ACC112 (cell line): Measurements from ENCODE around the gene ESF1.

Source experiments
- H2AFZ ChIP-seq: fragments of 200-600 bp; sonication (generic); one replicate; pipeline ENCODE4 v1.6.0; 2017; ENCODE audit warnings: antibody characterized with exemption, low read length; ENCODE audit not compliant: unreplicated experiment
- H3K27ac ChIP-seq: fragments of 200-600 bp; sonication (generic); 2 replicates; pipeline ENCODE4 v1.5.1; 2014; ENCODE audit warnings: low read depth, mild to moderate bottlenecking, antibody characterized with exemption, low read length, moderate library complexity
- H3K27me3 ChIP-seq: fragments of 200-600 bp; sonication (generic); 2 replicates; pipeline ENCODE4 v1.6.1; 2014; ENCODE audit warnings: mild to moderate bottlenecking, antibody characterized with exemption, low read length, moderate library complexity, mixed read lengths; ENCODE audit not compliant: insufficient read depth
- H3K36me3 ChIP-seq: fragments of 200-600 bp; sonication (generic); 2 replicates; pipeline ENCODE4 v1.6.1; 2016; ENCODE audit warnings: mild to moderate bottlenecking, antibody characterized with exemption, low read length, moderate library complexity, mixed read lengths; ENCODE audit not compliant: insufficient read depth
- H3K4me1 ChIP-seq: fragments of 200-600 bp; sonication (generic); one replicate; pipeline ENCODE4 v1.6.1; 2016; ENCODE audit warnings: low read length, mixed read lengths; ENCODE audit not compliant: insufficient read depth, unreplicated experiment, control insufficient read depth
- H3K4me3 ChIP-seq: fragments of 200-600 bp; sonication (generic); 2 replicates; pipeline ENCODE4 v1.5.1; 2014; ENCODE audit warnings: mild to moderate bottlenecking, low read depth, low read length
- H3K79me2 ChIP-seq: fragments of 200-600 bp; sonication (generic); one replicate; pipeline ENCODE4 v1.6.0; 2016; ENCODE audit warnings: low read length; ENCODE audit not compliant: control insufficient read depth, unreplicated experiment, insufficient read depth

Gene ESF1

GRCh38 chr20:13813910-13814309 is 29.2 kb upstream of the ESF1 start:
- Histone ChIP-seq H3K36me3 (peaks cover 24% of the 10 kb centered on the region), H3K27me3 (no peaks in the 10 kb centered on the region), H3K27ac (no peak overlapping the region), H2AFZ (no peak overlapping the region), H3K79me2 (no peaks in the 10 kb centered on the region), H3K4me1 (peaks cover 21% of the 10 kb centered on the region), H3K4me3 (no peak overlapping the region)

GRCh38 chr20:13810446-13810845 is 25.7 kb upstream of the ESF1 start:
- Histone ChIP-seq H3K36me3 (peaks cover 23% of the 10 kb centered on the region), H3K79me2 (no peaks in the 10 kb centered on the region), H3K4me3 (no peak overlapping the region), H3K27ac (no peak overlapping the region), H3K27me3 (no peaks in the 10 kb centered on the region), H3K4me1 (no peaks in the 10 kb centered on the region), H2AFZ (no peak overlapping the region)

GRCh38 chr20:13809855-13810254 is 25.1 kb upstream of the ESF1 start:
- Histone ChIP-seq H3K79me2 (no peaks in the 10 kb centered on the region), H3K27me3 (no peaks in the 10 kb centered on the region), H3K27ac (no peak overlapping the region), H3K36me3 (peaks cover 18% of the 10 kb centered on the region), H3K4me3 (no peak overlapping the region), H3K4me1 (no peaks in the 10 kb centered on the region), H2AFZ (no peak overlapping the region)

- no peak overlapping the region for H2AFZ ChIP-seq
- H3K27me3 ChIP-seq, result no peaks in the 10 kb centered on the region
- H3K36me3 ChIP-seq, result peaks cover 14% of the 10 kb centered on the region
- H3K4me3 ChIP-seq, result no peak overlapping the region
- H3K79me2 ChIP-seq, result no peaks in the 10 kb centered on the region
- no peaks in the 10 kb centered on the region for H3K4me1 ChIP-seq
- H3K27ac ChIP-seq, result no peak overlapping the region
Observed at GRCh38 chr20:13809373-13809772, 24.7 kb upstream of the ESF1 start.

- Histone ChIP-seq H3K27ac (no peak overlapping the region), H3K36me3 (peaks cover 31% of the 10 kb centered on the region), H2AFZ (no peak overlapping the region), H3K4me3 (no peak overlapping the region), H3K27me3 (no peaks in the 10 kb centered on the region), H3K79me2 (no peaks in the 10 kb centered on the region), H3K4me1 (peaks cover 11% of the 10 kb centered on the region)
Observed at GRCh38 chr20:13800728-13801134, 16.0 kb upstream of the ESF1 start.

- no peaks in the 10 kb centered on the region for H3K79me2 ChIP-seq
- no peak overlapping the region for H2AFZ ChIP-seq
- peaks cover 11% of the 10 kb centered on the region for H3K4me1 ChIP-seq
- no peak overlapping the region for H3K27ac ChIP-seq
- H3K4me3 ChIP-seq, result no peak overlapping the region
- H3K27me3 ChIP-seq, result no peaks in the 10 kb centered on the region
- peaks cover 39% of the 10 kb centered on the region for H3K36me3 ChIP-seq
Observed at GRCh38 chr20:13799974-13800373, 15.3 kb upstream of the ESF1 start.

- Histone ChIP-seq H3K27ac (no peak overlapping the region), H3K4me1 (peaks cover 11% of the 10 kb centered on the region), H2AFZ (no peak overlapping the region), H3K4me3 (no peak overlapping the region), H3K79me2 (no peaks in the 10 kb centered on the region), H3K27me3 (no peaks in the 10 kb centered on the region), H3K36me3 (peaks cover 40% of the 10 kb centered on the region)
Observed at GRCh38 chr20:13799040-13799439, 14.3 kb upstream of the ESF1 start.

- no peaks in the 10 kb centered on the region for H3K27me3 ChIP-seq
- H3K27ac ChIP-seq, result no peak overlapping the region
- H3K36me3 ChIP-seq, result peaks cover 30% of the 10 kb centered on the region
- H3K79me2 ChIP-seq, result peaks cover 3% of the 10 kb centered on the region
- H3K4me3 ChIP-seq, result no peak overlapping the region
- H3K4me1 ChIP-seq, result peaks cover 2% of the 10 kb centered on the region
- no peak overlapping the region for H2AFZ ChIP-seq
Observed at GRCh38 chr20:13794667-13795066, 9.9 kb upstream of the ESF1 start.

- no peak overlapping the region for H2AFZ ChIP-seq
- peaks cover 30% of the 10 kb centered on the region for H3K36me3 ChIP-seq
- no peak overlapping the region for H3K27ac ChIP-seq
- no peaks in the 10 kb centered on the region for H3K27me3 ChIP-seq
- no peaks in the 10 kb centered on the region for H3K4me1 ChIP-seq
- peaks cover 3% of the 10 kb centered on the region for H3K79me2 ChIP-seq
- no peak overlapping the region for H3K4me3 ChIP-seq
Observed at GRCh38 chr20:13793001-13793400, 8.3 kb upstream of the ESF1 start.

GRCh38 chr20:13791540-13792459 is 7.1 kb upstream of the ESF1 start:
- Histone ChIP-seq H3K4me3 (no peak overlapping the region), H2AFZ (no peak overlapping the region), H3K36me3 (peaks cover 29% of the 10 kb centered on the region), H3K27ac (no peak overlapping the region), H3K27me3 (no peaks in the 10 kb centered on the region), H3K4me1 (peaks cover 4% of the 10 kb centered on the region), H3K79me2 (peaks cover 10% of the 10 kb centered on the region)

- Histone ChIP-seq H2AFZ (no peak overlapping the region), H3K79me2 (peaks cover 21% of the 10 kb centered on the region), H3K4me1 (peaks cover 14% of the 10 kb centered on the region), H3K36me3 (peaks cover 21% of the 10 kb centered on the region), H3K27me3 (no peaks in the 10 kb centered on the region), H3K27ac (no peak overlapping the region), H3K4me3 (no peak overlapping the region)
Observed at GRCh38 chr20:13790708-13791107, 6.0 kb upstream of the ESF1 start.
